Activated naive CD4-positive, alpha-beta T cell treated with anti-CD3 and anti-CD28 coated beads for 36 hours (primary cell): ENCODE data around the gene EFNA1. TPM values are rescaled to one million over a fixed set of nuclear protein-coding genes. Genes with fewer than 3 reads are reported as not detected.

ENCODE experiments used
- CTCF ChIA-PET: fragments of 350-600 bp; sonication (Branson Sonifier 250); formaldehyde crosslinking; loops from one replicate; lab custom pipeline; 2021; ENCODE audit warnings: antibody characterized with exemption; lab: Charles Lee
- DNase-seq: peaks from one replicate; pipeline ENCODE4 v3.0.0-alpha.2; 2020
- H3K27ac Mint-ChIP-seq: one replicate; pipeline ENCODE4 v1.8.0; 2021; ENCODE audit warnings: mild to moderate bottlenecking, mixed read lengths
- H3K27me3 Mint-ChIP-seq: one replicate; pipeline ENCODE4 v1.8.0; 2021; ENCODE audit warnings: low read depth, mixed read lengths
- H3K36me3 Mint-ChIP-seq: one replicate; pipeline ENCODE4 v1.8.0; 2021; ENCODE audit warnings: low read depth, mixed read lengths
- H3K4me1 Mint-ChIP-seq: one replicate; pipeline ENCODE4 v1.8.0; 2021; ENCODE audit warnings: low read depth, mixed read lengths
- H3K4me3 Mint-ChIP-seq: one replicate; pipeline ENCODE4 v1.8.0; 2021; ENCODE audit warnings: mild to moderate bottlenecking, moderate library complexity, mixed read lengths
- H3K9me3 Mint-ChIP-seq: one replicate; pipeline ENCODE4 v1.8.0; 2021; ENCODE audit warnings: mixed read lengths
- intact Hi-C: fragments of 100-400 bp; cut with micrococcal nuclease; formaldehyde crosslinking; loops from one replicate; pipeline ENCODE4 v1.15.1; 2023
- total RNA-seq, 2 experiments: library from RNA; stranded (reverse); gene quantifications; one replicate each; pipeline ENCODE4 v1.2.3, GENCODE V29; 2021

EFNA1 gene
- under 1 TPM; 0.26 to 0.32 TPM for total RNA-seq

- Mint-ChIP-seq H3K27me3 (peaks cover 15% of the 10 kb centered on the region), H3K36me3 (no peaks in the 10 kb centered on the region), H3K9me3 (no peaks in the 10 kb centered on the region), H3K27ac (peak within 1 kb of the TSS; percentile 20), H3K4me3 (peak within 1 kb of the TSS; percentile 71), H3K4me1 (peaks cover 27% of the 10 kb centered on the region)
- CTCF ChIA-PET, result interaction anchor here (0.5 to 1.5 kb wide), 4 partner anchors 10 to 45 kb away, joined by 3 to 4 read pairs (median 4); partner anchors contain the start of gene KRTCAP2
- DNase-seq, result peak; percentile 43
- intact Hi-C loops, result loop anchor here (1.0 to 2.0 kb wide), 2 partner anchors 8 to 33 kb away; partner anchors contain the start of gene SLC50A1
Measured at GRCh38 chr1:155127105-155127966, at the start of gene EFNA1. Gene EFNA1, plus strand, starts transcription at chr1:155127876. Its CDS starts 102 bp downstream, at chr1:155127978.

GRCh38 chr1:155078469-155079209 lies 49.0 kb upstream of the EFNA1 start, which contains the start of gene EFNA3:
Gene EFNA3, plus strand, starts transcription at chr1:155078837. Its CDS starts 105 bp downstream, at chr1:155078942.
- Mint-ChIP-seq H3K27ac (no peak within 1 kb of the TSS), H3K9me3 (no peaks in the 10 kb centered on the region), H3K36me3 (no peaks in the 10 kb centered on the region), H3K27me3 (peaks cover 33% of the 10 kb centered on the region), H3K4me1 (peaks cover 32% of the 10 kb centered on the region), H3K4me3 (peak within 1 kb of the TSS; percentile 56)
- CTCF ChIA-PET, result interaction anchor here (1.3 kb wide), 1 partner anchor 24 kb away, joined by 3 read pairs; no protein-coding TSS in a partner anchor
- peak; percentile 63 for DNase-seq
- intact Hi-C loops, result no loop called here

GRCh38 chr1:155079210-155079486 lies 48.5 kb upstream of the EFNA1 start:
- peak overlapping the region; percentile 56 for H3K4me3 Mint-ChIP-seq
- H3K36me3 Mint-ChIP-seq, result no peaks in the 10 kb centered on the region
- intact Hi-C loops, result no loop called here
- no peak for DNase-seq
- H3K27me3 Mint-ChIP-seq, result peaks cover 38% of the 10 kb centered on the region
- H3K4me1 Mint-ChIP-seq, result peaks cover 33% of the 10 kb centered on the region
- CTCF ChIA-PET, result interaction anchor here (0.9 kb wide), 1 partner anchor 18 kb away, joined by 3 read pairs; no protein-coding TSS in a partner anchor
- H3K9me3 Mint-ChIP-seq, result no peaks in the 10 kb centered on the region
- H3K27ac Mint-ChIP-seq, result no peak overlapping the region

GRCh38 chr1:155079487-155080311 lies 48.0 kb upstream of the EFNA1 start:
- CTCF ChIA-PET, result interaction anchor here (0.6 to 1.9 kb wide), 4 partner anchors 15 to 108 kb away, joined by 3 to 4 read pairs (median 4); no protein-coding TSS in a partner anchor
- no peak for DNase-seq
- H3K4me3 Mint-ChIP-seq, result peak overlapping the region; percentile 56
- no peaks in the 10 kb centered on the region for H3K36me3 Mint-ChIP-seq
- H3K4me1 Mint-ChIP-seq, result peaks cover 39% of the 10 kb centered on the region
- no peak overlapping the region for H3K27ac Mint-ChIP-seq
- H3K27me3 Mint-ChIP-seq, result peaks cover 42% of the 10 kb centered on the region
- no peaks in the 10 kb centered on the region for H3K9me3 Mint-ChIP-seq
- intact Hi-C loops, result loop anchor here (5.0 kb wide), 1 partner anchor 287 kb away; no protein-coding TSS in a partner anchor

GRCh38 chr1:155080312-155081228 lies 47.1 kb upstream of the EFNA1 start:
- Mint-ChIP-seq H3K36me3 (no peaks in the 10 kb centered on the region), H3K27ac (no peak overlapping the region), H3K9me3 (no peaks in the 10 kb centered on the region), H3K4me1 (peaks cover 41% of the 10 kb centered on the region), H3K4me3 (peak overlapping the region; percentile 15), H3K27me3 (peaks cover 42% of the 10 kb centered on the region)
- CTCF ChIA-PET, result interaction anchor here (0.6 to 1.9 kb wide), 6 partner anchors 11 to 109 kb away, joined by 3 to 4 read pairs (median 4); partner anchors contain the start of gene EFNA4
- intact Hi-C loops, result loop anchor here (5.0 kb wide), 1 partner anchor 288 kb away; no protein-coding TSS in a partner anchor
- peak; percentile 43 for DNase-seq

GRCh38 chr1:155081472-155082300 lies 46.0 kb upstream of the EFNA1 start:
- intact Hi-C loops, result loop anchor here (5.0 kb wide), 1 partner anchor 289 kb away; no protein-coding TSS in a partner anchor
- Mint-ChIP-seq H3K9me3 (no peaks in the 10 kb centered on the region), H3K36me3 (no peaks in the 10 kb centered on the region), H3K4me1 (peaks cover 44% of the 10 kb centered on the region), H3K4me3 (peak overlapping the region; percentile 28), H3K27ac (no peak overlapping the region), H3K27me3 (peaks cover 42% of the 10 kb centered on the region)
- DNase-seq, result no peak
- CTCF ChIA-PET, result interaction anchor here (0.6 to 4.2 kb wide), 7 partner anchors 10 to 86 kb away, joined by 3 to 75 read pairs (median 4); partner anchors contain the start of gene EFNA4

GRCh38 chr1:155082301-155083051 lies 45.2 kb upstream of the EFNA1 start:
- no peaks in the 10 kb centered on the region for H3K36me3 Mint-ChIP-seq
- intact Hi-C loops, result loop anchor here (5.0 kb wide), 1 partner anchor 290 kb away; no protein-coding TSS in a partner anchor
- no peak overlapping the region for H3K27ac Mint-ChIP-seq
- peaks cover 42% of the 10 kb centered on the region for H3K27me3 Mint-ChIP-seq
- peaks cover 44% of the 10 kb centered on the region for H3K4me1 Mint-ChIP-seq
- no peak for DNase-seq
- peak overlapping the region; percentile 22 for H3K4me3 Mint-ChIP-seq
- H3K9me3 Mint-ChIP-seq, result no peaks in the 10 kb centered on the region
- CTCF ChIA-PET, result interaction anchor here (1.8 to 4.6 kb wide), 4 partner anchors 18 to 88 kb away, joined by 4 to 75 read pairs (median 62); partner anchors contain the start of genes EFNA4 and KRTCAP2

GRCh38 chr1:155083052-155083541 lies 44.6 kb upstream of the EFNA1 start:
- no peak for DNase-seq
- H3K36me3 Mint-ChIP-seq, result no peaks in the 10 kb centered on the region
- no peaks in the 10 kb centered on the region for H3K9me3 Mint-ChIP-seq
- no peak overlapping the region for H3K27ac Mint-ChIP-seq
- CTCF ChIA-PET, result interaction anchor here (0.6 to 4.6 kb wide), 6 partner anchors 19 to 523 kb away, joined by 3 to 75 read pairs (median 28); partner anchors contain the start of genes EFNA4 and KRTCAP2
- peaks cover 44% of the 10 kb centered on the region for H3K4me1 Mint-ChIP-seq
- H3K4me3 Mint-ChIP-seq, result no peak overlapping the region
- intact Hi-C loops, result loop anchor here (5.0 kb wide), 1 partner anchor 291 kb away; no protein-coding TSS in a partner anchor
- H3K27me3 Mint-ChIP-seq, result peaks cover 42% of the 10 kb centered on the region
